ENCODE data around the gene KIF1C. TPM values are rescaled to one million over a fixed set of nuclear protein-coding genes. Genes with fewer than 3 reads are reported as not detected.

Gene KIF1C
- polyA plus RNA-seq, 3 donors: 3.6 to 12.0 (median 3.9) TPM

DNA sequence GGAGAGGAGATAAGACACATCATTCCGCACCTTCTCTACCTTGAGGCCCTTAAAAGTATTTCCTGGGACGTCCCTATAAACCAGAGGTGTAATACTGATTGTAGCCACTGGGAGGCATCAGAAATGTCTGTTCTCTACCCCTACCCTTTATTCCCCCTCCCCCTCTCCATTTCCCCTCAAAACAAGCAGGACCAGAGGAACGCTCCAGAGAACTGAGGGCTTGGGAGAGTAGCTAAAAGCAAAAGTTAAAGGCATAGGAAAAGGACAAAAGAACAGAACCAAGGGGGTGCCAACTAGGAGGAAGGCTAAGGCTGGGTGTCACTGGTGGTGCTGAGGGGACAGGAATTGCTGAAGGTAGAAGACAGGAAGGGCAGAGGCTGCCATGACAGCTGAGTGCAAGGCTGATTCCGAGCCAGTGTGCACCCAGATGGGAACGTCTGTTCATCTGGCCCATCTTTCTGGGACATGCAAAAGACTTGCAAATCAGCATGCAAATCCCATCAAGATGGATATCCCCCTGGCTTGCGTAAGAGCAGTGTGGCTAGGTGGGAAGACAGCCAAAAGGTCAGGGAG, 17.0 kb upstream of the KIF1C start:
- Histone ChIP-seq H3K27me3 (ENCODE audit: control insufficient read depth in 2 of 2, insufficient read depth in 2 of 2, low read length in 2 of 2) (no peaks in the 10 kb centered on the region), H3K36me3 (replicated peaks in 1 of 2; ENCODE audit: control insufficient read depth in 1 of 2, insufficient read depth in 2 of 2, low read length in 2 of 2) (peaks cover 37 to 72% of the 10 kb centered on the region in 2 donors), H3K4me3 (replicated peaks in 1 of 3; ENCODE audit: low read depth in 2 of 3, low read length in 3 of 3) (no peak overlapping the region), H2AFZ (ENCODE audit: insufficient read depth, low read depth, low read length, poor library complexity, severe bottlenecking) (no peak overlapping the region), H3K9me3 (replicated peaks in 1 of 2; ENCODE audit: control insufficient read depth in 1 of 2, insufficient read depth in 1 of 2, low read length in 2 of 2) (no peaks in the 10 kb centered on the region), H4K20me1 (ENCODE audit: insufficient read depth, low read length) (peaks cover 10% of the 10 kb centered on the region), H3K9ac (ENCODE audit: insufficient read depth, low read length, poor library complexity, severe bottlenecking) (no peak overlapping the region), H3K4me1 (ENCODE audit: control insufficient read depth in 1 of 2, insufficient read depth in 2 of 2, low read length in 2 of 2) (peaks cover 56 to 60% of the 10 kb centered on the region in 2 donors), H3K4me2 (replicated peaks; ENCODE audit: extremely low read depth, low read length, poor library complexity, severe bottlenecking) (no peak overlapping the region), H3K79me2 (ENCODE audit: insufficient read depth, low read length) (peaks cover 8% of the 10 kb centered on the region), H3K27ac (ENCODE audit: low read depth in 1 of 2, low read length in 2 of 2) (peak overlapping the region in 1 of 2 donors; percentile 78)
- H3K27me3 Mint-ChIP-seq (ENCODE audit: low read depth in 3 of 3): no peaks in the 10 kb centered on the region
- H3K9me3 Mint-ChIP-seq: peaks cover 0 to 2% (median 0%) of the 10 kb centered on the region in 7 donors
- H3K4me3 Mint-ChIP-seq: peak overlapping the region in 1 of 2 donors; percentile 1
- DNase-seq: peak in 2 of 3 donors; percentile 53 to 57
- intact Hi-C loops (cut with micrococcal nuclease): loop anchor here in 1 of 2 donors (5.0 kb wide), 1 partner anchor 82 kb away; no protein-coding TSS in a partner anchor
- WGBS (ENCODE audit: insufficient coverage): 74% methylated on average over 3 of the region's 6 CpGs
- TF ChIP-seq, protein P1, sequence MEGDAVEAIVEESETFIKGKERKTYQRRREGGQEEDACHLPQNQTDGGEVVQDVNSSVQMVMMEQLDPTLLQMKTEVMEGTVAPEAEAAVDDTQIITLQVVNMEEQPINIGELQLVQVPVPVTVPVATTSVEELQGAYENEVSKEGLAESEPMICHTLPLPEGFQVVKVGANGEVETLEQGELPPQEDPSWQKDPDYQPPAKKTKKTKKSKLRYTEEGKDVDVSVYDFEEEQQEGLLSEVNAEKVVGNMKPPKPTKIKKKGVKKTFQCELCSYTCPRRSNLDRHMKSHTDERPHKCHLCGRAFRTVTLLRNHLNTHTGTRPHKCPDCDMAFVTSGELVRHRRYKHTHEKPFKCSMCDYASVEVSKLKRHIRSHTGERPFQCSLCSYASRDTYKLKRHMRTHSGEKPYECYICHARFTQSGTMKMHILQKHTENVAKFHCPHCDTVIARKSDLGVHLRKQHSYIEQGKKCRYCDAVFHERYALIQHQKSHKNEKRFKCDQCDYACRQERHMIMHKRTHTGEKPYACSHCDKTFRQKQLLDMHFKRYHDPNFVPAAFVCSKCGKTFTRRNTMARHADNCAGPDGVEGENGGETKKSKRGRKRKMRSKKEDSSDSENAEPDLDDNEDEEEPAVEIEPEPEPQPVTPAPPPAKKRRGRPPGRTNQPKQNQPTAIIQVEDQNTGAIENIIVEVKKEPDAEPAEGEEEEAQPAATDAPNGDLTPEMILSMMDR (IDR thresholded peaks at IDR 0.05): peak; percentile 91
- peaks cover 63 to 95% of the 10 kb centered on the region in 2 donors for H3K36me3 Mint-ChIP-seq
- peak overlapping the region; percentile 26 to 85 (median 70) for H3K27ac Mint-ChIP-seq
- peaks cover 64% of the 10 kb centered on the region for H3K4me1 Mint-ChIP-seq

DNA sequence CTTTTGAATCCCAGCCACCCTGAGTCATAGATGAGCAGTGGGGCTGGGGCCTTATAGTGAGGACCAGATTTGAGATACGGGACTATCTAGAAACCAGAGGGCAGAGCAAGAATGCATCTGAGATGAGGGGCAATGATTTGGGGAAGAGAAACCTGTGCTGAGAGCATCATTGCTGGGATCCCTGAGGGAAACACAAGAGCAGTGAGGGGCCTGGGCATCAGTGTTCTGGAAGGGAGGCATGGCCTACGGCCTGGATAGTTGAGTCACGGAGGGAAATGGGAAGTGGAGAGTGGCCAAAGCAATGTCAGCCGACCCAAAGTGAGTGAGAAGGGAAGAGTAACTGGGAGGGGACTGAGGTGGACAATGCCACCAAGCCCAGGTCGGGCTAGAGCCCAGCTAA, 15.4 kb upstream of the KIF1C start:
- Histone ChIP-seq H3K4me2 (replicated peaks; ENCODE audit: extremely low read depth, low read length, poor library complexity, severe bottlenecking) (peak overlapping the region; percentile 16), H3K27me3 (ENCODE audit: control insufficient read depth in 2 of 2, insufficient read depth in 2 of 2, low read length in 2 of 2) (no peaks in the 10 kb centered on the region), H3K79me2 (ENCODE audit: insufficient read depth, low read length) (peaks cover 24% of the 10 kb centered on the region), H3K4me3 (replicated peaks in 1 of 3; ENCODE audit: low read depth in 2 of 3, low read length in 3 of 3) (peak overlapping the region in 1 of 3 experiments; percentile 18), H4K20me1 (ENCODE audit: insufficient read depth, low read length) (peaks cover 10% of the 10 kb centered on the region), H3K9ac (ENCODE audit: insufficient read depth, low read length, poor library complexity, severe bottlenecking) (no peak overlapping the region), H3K4me1 (ENCODE audit: control insufficient read depth in 1 of 2, insufficient read depth in 2 of 2, low read length in 2 of 2) (peaks cover 69 to 74% of the 10 kb centered on the region in 2 donors), H3K9me3 (replicated peaks in 1 of 2; ENCODE audit: control insufficient read depth in 1 of 2, insufficient read depth in 1 of 2, low read length in 2 of 2) (no peaks in the 10 kb centered on the region), H3K36me3 (replicated peaks in 1 of 2; ENCODE audit: control insufficient read depth in 1 of 2, insufficient read depth in 2 of 2, low read length in 2 of 2) (peaks cover 27 to 58% of the 10 kb centered on the region in 2 donors), H3K27ac (ENCODE audit: low read depth in 1 of 2, low read length in 2 of 2) (peak overlapping the region; percentile 15 to 33), H2AFZ (ENCODE audit: insufficient read depth, low read depth, low read length, poor library complexity, severe bottlenecking) (no peak overlapping the region)
- Mint-ChIP-seq H3K27me3 (ENCODE audit: low read depth in 3 of 3) (no peaks in the 10 kb centered on the region), H3K9me3 (peaks cover 0 to 2% (median 0%) of the 10 kb centered on the region in 7 donors), H3K4me1 (peaks cover 75% of the 10 kb centered on the region), H3K4me3 (no peak overlapping the region), H3K27ac (peak overlapping the region in 6 of 7 donors; percentile 12 to 86 (median 80)), H3K36me3 (peaks cover 55 to 83% of the 10 kb centered on the region in 2 donors)
- TF ChIP-seq, protein P1 (IDR thresholded peaks at IDR 0.05): no peak
- WGBS (ENCODE audit: insufficient coverage): 25% methylated on average over 5 of the region's 5 CpGs
- DNase-seq: peak in 2 of 3 donors; percentile 31 to 62
- intact Hi-C loops (cut with micrococcal nuclease): loop anchor here in 1 of 2 donors (5.0 kb wide), 1 partner anchor 80 kb away; no protein-coding TSS in a partner anchor
